ENCODE data around the gene DCXR. TPM values are rescaled to one million over a fixed set of nuclear protein-coding genes. Genes with fewer than 3 reads are reported as not detected.

DCXR gene
- total and polyA plus RNA-seq, 2 of the 13 experiments (the other 11 are each of a cell fraction or from before 2014, with no cell fraction given) = 287 to 311 TPM

- TF ChIP-seq CENPBD1 (CRISPR knock-in tag; IDR thresholded peaks at IDR 0.05; ENCODE audit: borderline replicate concordance, low read depth) (no peak), ZNF761 (CRISPR knock-in tag; conservative IDR thresholded peaks at IDR 0.05) (no peak), PAF1 (CRISPR knock-in tag; IDR thresholded peaks at IDR 0.05) (peak; percentile 33; the same call in 1 of the 2 replicates), ZNF788 (CRISPR knock-in tag; IDR thresholded peaks at IDR 0.05; ENCODE audit: borderline replicate concordance) (0 out of 2 replicates have a peak, but pooled peaks have one; percentile 8), TP53 (CRISPR knock-in tag; conservative IDR thresholded peaks at IDR 0.05) (no peak)
- TF ChIP-seq, protein P1, sequence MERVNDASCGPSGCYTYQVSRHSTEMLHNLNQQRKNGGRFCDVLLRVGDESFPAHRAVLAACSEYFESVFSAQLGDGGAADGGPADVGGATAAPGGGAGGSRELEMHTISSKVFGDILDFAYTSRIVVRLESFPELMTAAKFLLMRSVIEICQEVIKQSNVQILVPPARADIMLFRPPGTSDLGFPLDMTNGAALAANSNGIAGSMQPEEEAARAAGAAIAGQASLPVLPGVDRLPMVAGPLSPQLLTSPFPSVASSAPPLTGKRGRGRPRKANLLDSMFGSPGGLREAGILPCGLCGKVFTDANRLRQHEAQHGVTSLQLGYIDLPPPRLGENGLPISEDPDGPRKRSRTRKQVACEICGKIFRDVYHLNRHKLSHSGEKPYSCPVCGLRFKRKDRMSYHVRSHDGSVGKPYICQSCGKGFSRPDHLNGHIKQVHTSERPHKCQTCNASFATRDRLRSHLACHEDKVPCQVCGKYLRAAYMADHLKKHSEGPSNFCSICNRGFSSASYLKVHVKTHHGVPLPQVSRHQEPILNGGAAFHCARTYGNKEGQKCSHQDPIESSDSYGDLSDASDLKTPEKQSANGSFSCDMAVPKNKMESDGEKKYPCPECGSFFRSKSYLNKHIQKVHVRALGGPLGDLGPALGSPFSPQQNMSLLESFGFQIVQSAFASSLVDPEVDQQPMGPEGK (CRISPR knock-in tag; IDR thresholded peaks at IDR 0.05) = peak; percentile 60; the same call in 1 of the 2 replicates
Measured at GRCh38 chr17:82083533-82084359, 46.2 kb upstream of the DCXR start (continued).

- FAIRE-seq (no peak), DNase-seq (ENCODE audit: low spot score) (no peak), ATAC-seq (no peak)
- 98% methylated on average over 24 of the region's 24 CpGs for WGBS (ENCODE audit: low lambda C conversion rate)
- intact Hi-C loops (cut with micrococcal nuclease; ENCODE audit: unreplicated experiment) (no loop called here), in situ Hi-C loops (cut with HindIII; ENCODE audit: extremely low pct_ligation_motif_present, low pct_unique_long_range_greater_than_20kb) (no loop called here)
- peaks cover 65% of the 10 kb centered on the region for H4K20me1 ChIP-seq (ENCODE audit: insufficient read depth, low read length)
- no peak overlapping the region for H3K9ac ChIP-seq (ENCODE audit: insufficient read depth, low read depth, low read length)
- no peaks in the 10 kb centered on the region for H3K27me3 ChIP-seq (ENCODE audit: control insufficient read depth in 1 of 2, insufficient read depth in 2 of 2, low read length in 2 of 2)
- no peak overlapping the region for H3K4me3 ChIP-seq (replicated peaks in 1 of 3; ENCODE audit: insufficient read depth in 1 of 3, low read depth in 2 of 3, low read length in 3 of 3)
- no peak overlapping the region for H2AFZ ChIP-seq (ENCODE audit: low read length)
- no peak overlapping the region for H3K4me2 ChIP-seq (ENCODE audit: low read depth, low read length)
- POLR2A ChIA-PET = no interaction called here
- H3K79me2 ChIP-seq (ENCODE audit: insufficient read depth, low read length) = peaks cover 5% of the 10 kb centered on the region
- H3K9me3 ChIP-seq (ENCODE audit: low read length) = no peaks in the 10 kb centered on the region
- CTCF ChIA-PET (ENCODE audit: low intra/inter-chr PET ratio, low total read pairs) = no interaction called here
- H3K27ac ChIP-seq (ENCODE audit: extremely low read length, insufficient read depth, low read length) = no peak overlapping the region
- TSS peak; percentile 47 for BruUV-seq (replicated peaks)
- H3K4me1 ChIP-seq (ENCODE audit: insufficient read depth, low read length) = no peaks in the 10 kb centered on the region
- H3K36me3 ChIP-seq (replicated peaks in 1 of 2; ENCODE audit: control insufficient read depth in 1 of 2, insufficient read depth in 2 of 2, low read length in 2 of 2) = peaks cover 80 to 93% of the 10 kb centered on the region in 2 experiments
- TF ChIP-seq ZBTB3 (CRISPR knock-in tag; IDR thresholded peaks at IDR 0.05; ENCODE audit: borderline replicate concordance, low read depth) (no peak), MED8 (CRISPR knock-in tag; IDR thresholded peaks at IDR 0.05; ENCODE audit: insufficient replicate concordance) (peak; percentile 37), POLR2A (IDR thresholded peaks at IDR 0.05; ENCODE audit: insufficient read depth in 1 of 2, low read depth in 2 of 2, low read length in 2 of 2) (peak in 1 of 2 experiments; percentile 24; a peak in 2 of 4 replicates), ZMYM3 (CRISPR knock-in tag; IDR thresholded peaks at IDR 0.05) (no peak), RBM22 (optimal IDR thresholded peaks at IDR 0.05; ENCODE audit: low read length) (peak; percentile 74), ZNF839 (CRISPR knock-in tag; IDR thresholded peaks at IDR 0.05; ENCODE audit: borderline replicate concordance) (no peak), ZSCAN25 (CRISPR knock-in tag; IDR thresholded peaks at IDR 0.05) (no peak), ZKSCAN5 (CRISPR knock-in tag; IDR thresholded peaks at IDR 0.05) (no peak), BRD4 (CRISPR knock-in tag; IDR thresholded peaks at IDR 0.05) (no peak), ZNF766 (CRISPR knock-in tag; IDR thresholded peaks at IDR 0.05; ENCODE audit: borderline replicate concordance) (no peak), ATF7-NPFF (CRISPR knock-in tag; IDR thresholded peaks at IDR 0.05; ENCODE audit: low read depth) (no peak), NBN (conservative IDR thresholded peaks at IDR 0.05) (no peak), ZNF101 (CRISPR knock-in tag; IDR thresholded peaks at IDR 0.05; ENCODE audit: borderline replicate concordance, low read depth) (no peak), ZKSCAN8 (CRISPR knock-in tag; IDR thresholded peaks at IDR 0.05; ENCODE audit: borderline replicate concordance) (no peak)
- TF ChIP-seq, protein P2, sequence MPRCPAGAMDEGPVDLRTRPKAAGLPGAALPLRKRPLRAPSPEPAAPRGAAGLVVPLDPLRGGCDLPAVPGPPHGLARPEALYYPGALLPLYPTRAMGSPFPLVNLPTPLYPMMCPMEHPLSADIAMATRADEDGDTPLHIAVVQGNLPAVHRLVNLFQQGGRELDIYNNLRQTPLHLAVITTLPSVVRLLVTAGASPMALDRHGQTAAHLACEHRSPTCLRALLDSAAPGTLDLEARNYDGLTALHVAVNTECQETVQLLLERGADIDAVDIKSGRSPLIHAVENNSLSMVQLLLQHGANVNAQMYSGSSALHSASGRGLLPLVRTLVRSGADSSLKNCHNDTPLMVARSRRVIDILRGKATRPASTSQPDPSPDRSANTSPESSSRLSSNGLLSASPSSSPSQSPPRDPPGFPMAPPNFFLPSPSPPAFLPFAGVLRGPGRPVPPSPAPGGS (CRISPR knock-in tag; IDR thresholded peaks at IDR 0.05) = no peak
Measured at GRCh38 chr17:82083009-82083408, 45.5 kb upstream of the DCXR start.
